Measurements from ENCODE around the gene TMEM119.
"Not testable (repeated sequence)": the region's sequence is repeated elsewhere in the genome, so short reads cannot be mapped to it uniquely, and the experiment has no call there.

The TMEM119 gene

DNA sequence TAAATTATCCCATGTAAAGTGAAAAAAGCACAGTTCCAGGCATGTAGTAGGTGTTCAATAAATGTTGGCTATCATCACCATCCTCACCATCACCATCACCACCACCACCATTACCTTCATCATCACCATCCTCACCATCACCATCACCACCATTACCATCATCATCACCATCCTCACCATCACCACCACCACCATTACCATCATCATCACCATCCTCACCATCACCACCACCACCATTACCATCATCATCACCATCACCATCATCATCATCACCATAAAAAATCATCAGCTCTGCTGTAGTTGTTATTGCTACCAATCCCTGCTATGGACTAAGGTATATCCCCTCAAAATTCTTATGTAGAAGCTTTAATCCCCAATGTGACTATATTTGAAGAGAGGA is 20.4 kb downstream of the TMEM119 start:
- H3K4me1 ChIP-seq: peaks cover 75% of the 10 kb centered on the region
- no peak for TF ChIP-seq Cebpa-rat (IDR thresholded peaks at IDR 0.05)

DNA sequence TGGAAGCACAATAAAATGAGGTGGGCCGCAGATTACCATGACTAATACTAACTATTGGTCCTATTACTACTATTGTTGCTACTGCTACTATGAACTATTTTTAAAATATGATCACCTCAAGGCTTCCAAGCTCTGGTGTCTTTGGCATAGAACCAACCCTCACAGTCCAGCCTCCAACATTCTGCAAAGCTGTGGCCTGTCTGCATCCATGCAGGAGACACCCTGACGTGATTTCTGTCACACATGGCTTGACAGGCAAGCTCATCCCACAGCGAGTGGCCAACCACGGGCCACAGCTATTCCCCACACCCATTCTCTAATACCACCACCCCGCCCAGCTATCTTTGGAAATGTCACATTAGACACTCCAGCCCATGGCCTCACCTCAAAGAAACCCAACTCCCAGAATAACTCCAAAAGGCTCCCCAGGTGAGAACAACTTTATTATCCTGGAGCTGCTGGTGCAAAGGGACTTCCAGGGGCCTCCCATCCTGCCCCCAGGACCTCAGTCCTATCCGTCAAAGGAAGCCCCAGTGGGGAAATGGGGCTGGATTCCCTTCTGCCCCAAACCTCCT is 21.1 kb downstream of the TMEM119 start:
- Histone ChIP-seq H3K4me1 (peaks cover 72% of the 10 kb centered on the region), H3K4me2 (peak overlapping the region; percentile 71), H3K9me3 (no peaks in the 10 kb centered on the region), H3K9ac (no peak overlapping the region), H4K20me1 (no peaks in the 10 kb centered on the region), H3K4me3 (no peak overlapping the region), H3K27me3 (no peaks in the 10 kb centered on the region), H3K36me3 (no peaks in the 10 kb centered on the region), H3K27ac (no peak overlapping the region)
- no peak for TF ChIP-seq Cebpa-rat (IDR thresholded peaks at IDR 0.05)

More for the DNA sequence above, 20.4 kb downstream of the TMEM119 start:
- no peak overlapping the region for H3K27ac ChIP-seq
- H4K20me1 ChIP-seq: no peaks in the 10 kb centered on the region
- H3K9ac ChIP-seq: no peak overlapping the region
- no peaks in the 10 kb centered on the region for H3K9me3 ChIP-seq
- H3K27me3 ChIP-seq: no peaks in the 10 kb centered on the region
- H3K4me3 ChIP-seq: no peak overlapping the region
- H3K4me2 ChIP-seq: peak overlapping the region; percentile 71
- no peaks in the 10 kb centered on the region for H3K36me3 ChIP-seq

DNA sequence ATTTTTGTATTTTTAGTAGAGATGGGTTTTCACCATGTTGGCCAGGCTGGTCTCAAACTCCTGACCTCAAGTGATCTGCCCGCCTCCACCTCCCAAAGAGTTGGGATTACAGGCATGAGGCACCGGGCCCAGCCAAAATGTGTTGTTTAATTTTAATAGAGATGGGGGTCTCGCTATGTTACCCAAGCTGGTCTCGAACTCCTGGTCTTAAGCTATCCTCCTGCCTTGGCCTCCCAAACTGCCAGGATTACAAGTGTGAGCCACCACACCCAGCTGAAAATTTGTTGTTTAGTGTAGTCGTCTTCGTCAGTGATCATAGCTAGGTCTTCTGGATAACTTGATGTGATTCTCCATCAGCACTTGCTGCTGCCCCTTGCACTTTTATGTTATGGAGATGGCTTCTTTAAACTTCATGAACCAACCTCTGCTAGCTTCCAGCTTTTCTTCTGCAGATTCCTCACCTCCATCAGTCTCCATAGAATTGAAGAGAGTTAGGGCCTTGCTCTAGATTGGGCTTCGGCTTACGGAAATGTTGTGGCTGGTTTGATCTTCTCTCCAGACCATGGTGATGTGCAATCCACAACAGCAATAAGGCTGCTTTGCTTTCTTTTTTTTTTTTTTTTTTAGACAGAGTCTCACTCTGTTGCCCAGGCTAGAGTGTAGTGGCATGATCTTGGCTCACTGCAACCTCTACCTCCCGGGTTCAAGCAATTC is 22.5 kb downstream of the TMEM119 start:
- Histone ChIP-seq H3K4me1 (peaks cover 81% of the 10 kb centered on the region), H3K27ac (no peak overlapping the region), H3K27me3 (no peaks in the 10 kb centered on the region), H4K20me1 (no peaks in the 10 kb centered on the region), H3K36me3 (no peaks in the 10 kb centered on the region), H3K9me3 (no peaks in the 10 kb centered on the region), H3K4me3 (no peak overlapping the region), H3K9ac (no peak overlapping the region), H3K4me2 (peak overlapping the region; percentile 71)
- no peak; the same call in 1 of the 2 replicates for TF ChIP-seq Cebpa-rat (IDR thresholded peaks at IDR 0.05)

DNA sequence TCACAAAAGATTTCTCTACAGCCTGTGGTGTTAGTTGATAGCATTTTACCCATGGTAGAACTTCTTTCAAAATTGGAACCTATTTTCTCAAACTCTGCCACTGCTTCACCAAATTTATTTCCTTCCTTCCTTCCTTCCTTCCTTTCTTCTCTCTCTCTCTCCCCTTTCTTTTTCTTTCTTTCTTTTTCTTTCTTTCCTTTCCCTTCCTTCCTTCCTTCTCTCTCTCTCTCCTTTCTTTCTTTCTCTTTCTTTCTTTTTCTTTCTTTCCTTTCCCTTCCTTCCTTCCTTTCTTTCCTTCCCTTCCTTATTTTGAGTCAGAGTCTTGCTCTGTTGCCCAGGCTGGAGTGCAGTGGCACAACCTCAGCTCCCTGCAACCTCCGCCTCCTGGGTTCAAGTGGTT is 23.6 kb downstream of the TMEM119 start:
- H3K9me3 ChIP-seq, H4K20me1 ChIP-seq, H3K27me3 ChIP-seq, H3K27ac ChIP-seq, H3K36me3 ChIP-seq, H3K9ac ChIP-seq, H3K4me3 ChIP-seq: not testable (repeated sequence)
- Histone ChIP-seq H3K4me2 (peak overlapping the region; percentile 64), H3K4me1 (peaks cover 81% of the 10 kb centered on the region)

- Histone ChIP-seq H3K4me3 (no peak overlapping the region), H3K27me3 (no peaks in the 10 kb centered on the region), H3K36me3 (peaks cover 14% of the 10 kb centered on the region), H3K27ac (no peak overlapping the region), H3K4me1 (peaks cover 83% of the 10 kb centered on the region), H4K20me1 (no peaks in the 10 kb centered on the region), H3K9ac (no peak overlapping the region), H3K9me3 (no peaks in the 10 kb centered on the region), H3K4me2 (no peak overlapping the region; the same call in 1 of the 2 replicates)
- TF ChIP-seq Cebpa-rat (IDR thresholded peaks at IDR 0.05): no peak
Measured at GRCh38 chr12:108573317-108573716, 24.6 kb downstream of the TMEM119 start.

- H3K4me1 ChIP-seq: peaks cover 90% of the 10 kb centered on the region
- no peak for TF ChIP-seq Cebpa-rat (IDR thresholded peaks at IDR 0.05)
- H3K9me3 ChIP-seq: no peaks in the 10 kb centered on the region
- H3K9ac ChIP-seq: no peak overlapping the region
- no peaks in the 10 kb centered on the region for H3K27me3 ChIP-seq
- H3K4me2 ChIP-seq: no peak overlapping the region
- no peak overlapping the region for H3K4me3 ChIP-seq
- H3K27ac ChIP-seq: no peak overlapping the region
- H3K36me3 ChIP-seq: peaks cover 23% of the 10 kb centered on the region
- H4K20me1 ChIP-seq: no peaks in the 10 kb centered on the region
Measured at GRCh38 chr12:108572166-108572790, 25.6 kb downstream of the TMEM119 start.

- TF ChIP-seq Cebpa-rat (IDR thresholded peaks at IDR 0.05): no peak
- no peak overlapping the region for H3K9ac ChIP-seq
- H3K27ac ChIP-seq: no peak overlapping the region
- no peak overlapping the region for H3K4me3 ChIP-seq
- peaks cover 90% of the 10 kb centered on the region for H3K4me1 ChIP-seq
- no peaks in the 10 kb centered on the region for H3K27me3 ChIP-seq
- peaks cover 29% of the 10 kb centered on the region for H3K36me3 ChIP-seq
- H4K20me1 ChIP-seq: peaks cover 5% of the 10 kb centered on the region; the same call in 1 of the 2 replicates
- no peaks in the 10 kb centered on the region for H3K9me3 ChIP-seq
- no peak overlapping the region for H3K4me2 ChIP-seq
Measured at GRCh38 chr12:108571609-108572165, 26.2 kb downstream of the TMEM119 start.

DNA sequence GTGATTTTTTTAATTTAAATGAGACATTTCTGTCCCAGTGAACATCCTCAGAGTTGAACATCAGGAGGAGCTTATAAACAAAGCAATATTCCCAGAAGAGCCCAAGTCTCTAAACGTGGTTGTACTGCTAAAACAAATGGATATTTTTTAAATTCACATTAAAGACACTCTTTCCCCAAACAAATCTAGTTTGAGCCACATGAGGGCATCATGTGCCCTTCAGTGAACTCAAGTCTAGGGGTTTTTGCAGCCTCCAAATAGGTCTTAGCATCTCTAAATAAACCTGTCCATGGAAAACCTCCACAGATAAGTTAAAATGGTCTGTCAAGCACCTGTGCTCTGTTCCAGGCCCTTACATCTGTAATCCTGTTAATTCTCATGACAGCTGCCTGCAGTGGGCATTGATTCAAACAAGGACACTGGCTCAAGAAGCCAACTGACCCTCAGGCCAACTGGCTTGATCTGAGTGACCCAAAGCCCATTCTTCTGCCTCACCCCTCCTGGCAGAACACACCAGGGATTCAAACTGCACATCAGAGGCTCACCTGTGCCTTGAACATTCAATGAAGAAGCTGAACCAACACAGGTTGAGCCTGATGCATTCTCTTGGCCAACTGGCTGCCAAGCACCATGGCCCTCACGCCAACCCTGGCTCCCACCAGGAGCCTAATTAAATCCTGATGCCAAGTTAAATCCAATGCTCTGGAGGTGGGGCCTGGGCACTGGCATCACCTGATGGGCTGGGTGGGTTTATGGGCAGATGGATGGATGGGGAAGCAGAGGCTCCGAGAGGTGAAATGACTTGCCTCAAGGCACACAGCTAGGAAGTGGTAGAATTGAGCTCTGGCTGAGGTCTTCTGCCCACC is 26.9 kb downstream of the TMEM119 start:
- Histone ChIP-seq H3K36me3 (peaks cover 34% of the 10 kb centered on the region), H3K27ac (no peak overlapping the region), H3K27me3 (no peaks in the 10 kb centered on the region), H3K9me3 (no peaks in the 10 kb centered on the region), H3K4me2 (peak overlapping the region; percentile 29), H3K4me1 (peaks cover 90% of the 10 kb centered on the region), H3K9ac (no peak overlapping the region), H4K20me1 (peaks cover 12% of the 10 kb centered on the region; the same call in 1 of the 2 replicates), H3K4me3 (no peak overlapping the region)
- no peak for TF ChIP-seq Cebpa-rat (IDR thresholded peaks at IDR 0.05)

All from BLaER1 (cell line).